Measurements from ENCODE around the gene GPD2.

The GPD2 gene

DNA sequence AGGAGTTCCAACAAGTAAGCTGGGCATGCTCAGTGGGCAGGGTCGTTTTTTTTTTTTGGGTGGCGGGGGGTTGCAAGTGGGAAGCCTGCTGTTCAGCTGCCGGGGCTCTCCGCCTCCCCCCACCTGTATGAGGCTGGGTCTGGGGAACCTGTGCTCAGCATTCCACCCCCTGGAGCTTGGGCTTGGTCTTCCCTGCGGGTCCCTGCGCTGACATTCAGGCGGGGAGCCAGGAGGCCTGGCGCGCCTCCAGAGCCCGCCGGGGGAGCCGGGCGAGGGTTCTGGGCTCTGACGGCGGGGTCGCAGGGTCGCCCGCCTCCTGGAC lies 822 bp upstream of the GPD2 start:
- peak overlapping the region; percentile 77 for H3K4me3 ChIP-seq (ENCODE audit: low read depth, low read length)
- no peak for DNase-seq (ENCODE audit: low read depth)
- TF ChIP-seq, protein P1, sequence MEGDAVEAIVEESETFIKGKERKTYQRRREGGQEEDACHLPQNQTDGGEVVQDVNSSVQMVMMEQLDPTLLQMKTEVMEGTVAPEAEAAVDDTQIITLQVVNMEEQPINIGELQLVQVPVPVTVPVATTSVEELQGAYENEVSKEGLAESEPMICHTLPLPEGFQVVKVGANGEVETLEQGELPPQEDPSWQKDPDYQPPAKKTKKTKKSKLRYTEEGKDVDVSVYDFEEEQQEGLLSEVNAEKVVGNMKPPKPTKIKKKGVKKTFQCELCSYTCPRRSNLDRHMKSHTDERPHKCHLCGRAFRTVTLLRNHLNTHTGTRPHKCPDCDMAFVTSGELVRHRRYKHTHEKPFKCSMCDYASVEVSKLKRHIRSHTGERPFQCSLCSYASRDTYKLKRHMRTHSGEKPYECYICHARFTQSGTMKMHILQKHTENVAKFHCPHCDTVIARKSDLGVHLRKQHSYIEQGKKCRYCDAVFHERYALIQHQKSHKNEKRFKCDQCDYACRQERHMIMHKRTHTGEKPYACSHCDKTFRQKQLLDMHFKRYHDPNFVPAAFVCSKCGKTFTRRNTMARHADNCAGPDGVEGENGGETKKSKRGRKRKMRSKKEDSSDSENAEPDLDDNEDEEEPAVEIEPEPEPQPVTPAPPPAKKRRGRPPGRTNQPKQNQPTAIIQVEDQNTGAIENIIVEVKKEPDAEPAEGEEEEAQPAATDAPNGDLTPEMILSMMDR (conservative IDR thresholded peaks at IDR 0.05; ENCODE audit: low read depth, low read length), result no peak

DNA sequence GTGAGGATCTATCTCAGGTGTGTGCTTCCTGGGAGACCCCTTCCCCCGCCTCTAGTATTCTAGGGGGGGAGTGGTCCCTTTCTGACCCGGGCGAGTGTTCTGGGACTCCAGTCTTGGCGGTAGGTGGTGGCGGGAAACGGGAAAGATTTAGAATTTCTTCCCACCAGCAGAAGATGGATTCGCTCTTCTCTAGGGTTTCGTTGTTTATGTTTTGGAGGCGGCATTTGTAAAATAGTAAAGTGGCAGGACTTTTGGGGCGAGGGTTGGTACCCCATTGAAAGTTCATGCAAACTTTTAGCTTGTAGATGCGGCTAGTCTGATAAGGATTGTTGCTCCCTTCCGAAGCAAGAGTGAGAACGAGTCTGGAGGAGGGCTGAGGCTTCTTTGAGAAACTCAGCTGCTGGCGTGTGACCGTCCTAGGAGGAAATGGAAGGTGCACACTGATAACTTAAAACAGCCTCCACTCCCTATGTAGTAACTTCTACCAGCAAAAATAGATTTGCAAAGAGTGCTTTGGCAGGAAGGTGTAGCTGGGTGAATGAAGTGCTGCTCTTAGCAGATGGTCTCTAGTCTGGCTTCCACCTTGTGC lies 412 bp downstream of the GPD2 start:
- H3K4me3 ChIP-seq (ENCODE audit: low read depth, low read length), result peak overlapping the region; percentile 77
- DNase-seq (ENCODE audit: low read depth), result peak; percentile 41
- TF ChIP-seq, protein P1 (conservative IDR thresholded peaks at IDR 0.05; ENCODE audit: low read depth, low read length), result no peak

DNA sequence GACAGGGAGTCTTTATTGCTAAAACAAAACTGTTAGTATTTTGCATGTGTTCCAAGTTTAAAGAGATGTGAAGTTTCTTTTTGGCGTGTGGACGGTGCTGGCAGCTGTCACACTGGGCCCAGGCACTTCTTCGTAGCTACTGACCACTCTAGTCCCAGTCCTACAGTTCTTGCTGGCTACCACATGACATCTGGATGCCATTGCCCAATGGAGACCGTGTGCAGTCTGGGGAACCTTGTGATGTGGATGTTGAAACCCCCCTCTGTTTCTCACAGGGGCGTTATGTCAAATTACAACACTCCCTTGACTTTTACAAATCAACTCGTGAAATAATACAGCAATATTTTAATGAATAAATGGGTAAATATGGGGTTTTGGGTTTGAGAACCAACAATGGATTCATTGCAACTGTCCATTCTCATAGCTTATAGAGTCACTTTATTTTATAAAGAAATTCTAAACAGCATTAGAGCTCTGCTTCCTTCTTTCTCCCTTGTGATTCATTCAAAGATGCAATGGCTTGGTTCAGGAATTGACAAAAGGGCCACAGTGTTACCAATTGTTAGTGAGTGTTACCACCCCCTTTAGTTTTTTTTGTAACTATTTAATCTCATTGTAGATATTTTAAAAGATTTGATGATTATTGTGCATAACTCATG lies 1.2 kb downstream of the GPD2 start:
- peak overlapping the region; percentile 77 for H3K4me3 ChIP-seq (ENCODE audit: low read depth, low read length)
- DNase-seq (ENCODE audit: low read depth), result peak; percentile 85
- TF ChIP-seq, protein P1 (conservative IDR thresholded peaks at IDR 0.05; ENCODE audit: low read depth, low read length), result no peak

DNA sequence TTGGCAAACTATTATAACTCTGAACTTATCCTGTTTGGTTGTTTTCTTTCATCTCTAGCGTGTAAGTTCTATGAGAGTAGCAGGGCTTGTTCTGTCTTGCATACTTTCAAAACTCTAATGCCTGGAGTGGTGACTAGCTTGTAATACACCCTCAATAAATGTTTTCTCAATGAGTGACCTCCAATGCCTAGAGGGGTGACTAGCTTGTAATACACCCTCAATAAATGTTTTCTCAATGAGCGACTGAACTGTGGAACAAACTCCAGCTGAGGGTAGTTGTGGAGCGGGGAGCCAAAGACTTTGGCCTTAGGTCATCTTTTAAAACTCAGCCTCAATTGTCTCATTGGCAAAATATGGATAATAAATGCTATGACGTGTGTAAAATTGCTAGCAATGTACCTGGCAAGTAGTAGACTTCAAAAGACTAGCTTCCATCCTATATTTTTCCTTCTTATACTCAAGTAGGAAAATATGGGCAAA lies 1.8 kb downstream of the GPD2 start:
- H3K4me3 ChIP-seq (ENCODE audit: low read depth, low read length), result no peak overlapping the region
- peak; percentile 26 for DNase-seq (ENCODE audit: low read depth)
- TF ChIP-seq, protein P1 (conservative IDR thresholded peaks at IDR 0.05; ENCODE audit: low read depth, low read length), result no peak

DNA sequence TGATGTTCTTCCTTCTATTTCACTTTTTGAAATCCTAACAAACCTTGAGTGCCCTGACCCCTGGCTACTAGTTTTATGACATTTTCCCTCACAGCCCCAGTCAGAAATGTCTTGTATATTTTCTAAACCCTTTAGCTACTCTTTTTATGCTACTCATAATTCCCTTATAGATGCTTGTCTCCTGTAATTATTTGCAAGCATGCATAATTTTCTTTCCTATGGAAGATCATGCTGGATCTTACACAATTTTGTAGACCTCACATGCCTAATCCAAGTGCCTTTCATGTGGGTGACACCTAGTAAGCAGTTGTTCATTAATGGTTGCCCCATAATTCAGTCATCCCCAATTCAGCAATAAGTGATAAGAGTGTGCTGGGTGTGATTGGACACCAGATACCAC lies 6.9 kb downstream of the GPD2 start:
- TF ChIP-seq, protein P1 (conservative IDR thresholded peaks at IDR 0.05; ENCODE audit: low read depth, low read length), result no peak
- no peak for DNase-seq (ENCODE audit: low read depth)
- no peak overlapping the region for H3K4me3 ChIP-seq (ENCODE audit: low read depth, low read length)

DNA sequence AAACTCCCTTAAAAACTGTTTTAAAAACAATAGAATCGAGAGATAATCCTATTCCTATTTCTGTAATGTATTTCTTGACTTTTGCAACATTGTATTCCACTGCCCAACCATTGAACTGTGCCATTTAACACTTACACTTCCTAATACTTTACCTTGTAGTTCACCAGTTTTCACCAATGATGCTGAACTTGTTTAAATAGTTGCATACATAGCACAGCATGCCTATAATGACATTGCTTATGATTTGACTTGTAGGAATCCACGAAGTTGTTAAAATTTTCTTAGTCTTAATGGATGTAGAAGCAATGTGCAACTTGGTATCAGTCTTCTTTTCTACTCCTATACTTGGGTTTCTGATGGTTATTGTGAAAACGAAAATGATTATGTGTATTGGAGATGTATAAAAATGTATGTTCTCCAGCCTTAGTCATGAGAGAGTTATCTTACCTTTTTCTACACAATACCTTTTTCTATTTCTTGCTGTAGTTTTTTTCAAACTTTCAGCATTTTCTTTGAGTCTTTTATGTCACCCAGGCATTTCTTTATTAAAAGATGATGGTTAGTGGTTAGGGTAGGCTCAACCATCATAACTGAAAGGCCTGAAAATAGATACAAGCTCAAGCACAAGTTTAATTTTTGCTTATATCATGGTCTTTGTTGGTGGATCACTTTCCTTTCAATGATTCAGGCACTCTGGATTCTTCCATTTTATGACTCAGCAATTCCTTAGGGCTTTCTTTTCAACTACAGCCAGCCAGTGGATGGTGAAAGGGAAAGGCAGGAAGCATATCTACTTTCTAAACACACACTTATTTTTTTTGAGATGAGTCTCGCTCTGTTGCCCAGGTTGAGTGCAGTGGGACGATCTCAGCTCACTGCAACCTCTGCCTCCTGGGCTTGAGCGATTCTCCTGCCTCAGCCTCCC lies 9.4 kb downstream of the GPD2 start:
- TF ChIP-seq, protein P1 (conservative IDR thresholded peaks at IDR 0.05; ENCODE audit: low read depth, low read length), result no peak
- DNase-seq (ENCODE audit: low read depth), result peak; percentile 83
- H3K4me3 ChIP-seq (ENCODE audit: low read depth, low read length), result no peak overlapping the region
